ENCODE data around the gene FAM120A.

- TF ChIP-seq CTCF (IDR thresholded peaks at IDR 0.05; ENCODE audit: insufficient read depth, low read depth, low read length) (no peak), EZH2 (IDR thresholded peaks at IDR 0.05; ENCODE audit: insufficient read depth, low read length) (no peak)
These were observed 147.3 kb downstream of the FAM120A start for GRCh38 chr9:93598647-93599241.
